ENCODE results near the gene PLXNA1.

GRCh38 chr3:126964950-126965349 is 18.0 kb upstream of the PLXNA1 start:
- TF ChIP-seq USF1 (IDR thresholded peaks at IDR 0.05) (no peak), EP300 (IDR thresholded peaks at IDR 0.05; ENCODE audit: borderline replicate concordance) (no peak), TCF12 (IDR thresholded peaks at IDR 0.05; ENCODE audit: low read depth) (no peak), NFIC (IDR thresholded peaks at IDR 0.05) (no peak), MAX (IDR thresholded peaks at IDR 0.05) (no peak), YY1 (IDR thresholded peaks at IDR 0.05; ENCODE audit: low read depth) (no peak), REST (IDR thresholded peaks at IDR 0.05; ENCODE audit: low read depth) (no peak), TAF1 (IDR thresholded peaks at IDR 0.05; ENCODE audit: low read depth) (no peak), RAD21 (IDR thresholded peaks at IDR 0.05; ENCODE audit: low read depth) (no peak), CEBPB (IDR thresholded peaks at IDR 0.05) (no peak), EGR1 (IDR thresholded peaks at IDR 0.05) (no peak)

Data from Ishikawa (cell line).